Measurements from ENCODE around the gene EID1.

- 0 out of 2 replicates have a peak, but pooled peaks have one; percentile 7 for TF ChIP-seq FEZF1 (tag by site-specific recombination; IDR thresholded peaks at IDR 0.05)
- no peak for TF ChIP-seq ZNF140 (tag by site-specific recombination; IDR thresholded peaks at IDR 0.05)
- no peak for TF ChIP-seq CTCF (tag by site-specific recombination; IDR thresholded peaks at IDR 0.05)
- no peak for TF ChIP-seq REST (tag by site-specific recombination; IDR thresholded peaks at IDR 0.05)
- no peak for TF ChIP-seq ZBTB26 (tag by site-specific recombination; optimal IDR thresholded peaks at IDR 0.05)
These were observed 19.2 kb downstream of the EID1 start for GRCh38 chr15:48896869-48897814.
